ENCODE results near the gene FILIP1L.
"Not testable (repeated sequence)": the region's sequence is repeated elsewhere in the genome, so short reads cannot be mapped to it uniquely, and the experiment has no call there.

FILIP1L gene

DNA sequence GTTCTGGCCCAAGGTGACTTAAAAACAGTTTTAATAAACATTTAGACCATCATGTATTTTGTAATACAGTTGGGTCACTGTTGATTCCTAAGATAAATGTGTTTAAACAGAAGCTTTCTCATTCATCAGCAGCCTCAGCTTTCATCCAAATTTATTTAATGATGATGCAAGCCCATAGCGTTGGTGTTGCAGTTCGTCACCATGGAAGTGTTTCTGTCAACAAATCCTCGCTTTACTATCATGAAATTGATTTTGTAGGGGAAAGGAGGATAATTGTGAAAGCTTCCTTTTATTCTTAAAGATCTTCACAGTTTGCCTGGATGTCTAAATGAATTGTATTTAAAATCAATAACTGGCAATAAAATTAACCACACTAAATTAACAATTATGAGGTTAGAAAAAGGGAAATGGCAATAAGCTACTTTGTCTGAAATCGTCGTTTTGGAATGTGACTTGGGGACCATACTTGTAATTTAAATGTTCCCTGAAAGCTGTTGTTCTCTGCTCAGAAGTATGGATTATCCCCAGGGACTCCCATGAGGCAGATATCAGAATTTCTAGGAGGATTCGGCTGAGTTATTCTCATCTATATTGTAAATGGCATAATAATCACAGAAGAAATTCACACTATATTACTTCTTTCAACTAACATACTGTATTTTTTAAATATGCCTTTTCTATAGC is 267.7 kb downstream of the FILIP1L start:
- DNase-seq (ENCODE audit: low read depth, low spot score), result no peak

DNA sequence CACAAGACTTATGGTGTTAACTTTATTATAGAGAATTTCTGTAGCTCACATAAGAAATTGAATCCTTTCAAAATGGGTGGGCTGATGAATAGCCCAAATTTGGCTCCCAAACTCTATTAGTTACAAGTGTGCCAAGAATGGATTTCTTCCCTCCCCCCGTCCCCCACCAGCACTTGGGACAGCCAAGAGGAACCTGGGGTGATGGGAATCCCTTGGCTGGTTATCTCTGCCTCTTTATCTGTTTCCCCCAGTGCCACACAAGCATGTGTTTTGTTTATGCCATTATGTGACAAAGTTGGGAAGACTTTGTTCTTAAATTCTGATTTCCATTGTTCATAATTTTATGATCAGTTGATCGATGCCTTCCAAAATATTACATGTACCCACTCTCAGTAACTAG is 268.3 kb downstream of the FILIP1L start:
- DNase-seq (ENCODE audit: low read depth, low spot score), result no peak

DNA sequence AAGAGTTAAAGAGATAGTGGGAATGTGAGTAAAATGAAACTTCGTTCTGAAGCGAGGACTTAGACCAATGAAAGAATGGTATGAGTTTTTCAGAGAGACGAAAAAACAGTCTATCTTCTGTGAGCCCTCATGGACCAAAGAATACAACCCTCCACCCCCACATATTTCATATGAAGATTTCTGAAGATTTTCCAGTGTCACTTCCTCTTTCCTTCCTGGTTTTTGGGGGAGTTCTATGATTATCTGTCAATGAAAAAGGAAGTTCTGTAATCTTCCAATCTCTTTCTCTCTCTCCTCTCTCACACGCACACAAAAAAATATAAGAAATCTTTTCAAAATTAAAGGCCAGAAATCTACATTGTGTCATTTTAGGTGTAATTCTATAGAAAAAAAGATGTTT is 269.0 kb downstream of the FILIP1L start:
- no peak for DNase-seq (ENCODE audit: low read depth, low spot score)

DNA sequence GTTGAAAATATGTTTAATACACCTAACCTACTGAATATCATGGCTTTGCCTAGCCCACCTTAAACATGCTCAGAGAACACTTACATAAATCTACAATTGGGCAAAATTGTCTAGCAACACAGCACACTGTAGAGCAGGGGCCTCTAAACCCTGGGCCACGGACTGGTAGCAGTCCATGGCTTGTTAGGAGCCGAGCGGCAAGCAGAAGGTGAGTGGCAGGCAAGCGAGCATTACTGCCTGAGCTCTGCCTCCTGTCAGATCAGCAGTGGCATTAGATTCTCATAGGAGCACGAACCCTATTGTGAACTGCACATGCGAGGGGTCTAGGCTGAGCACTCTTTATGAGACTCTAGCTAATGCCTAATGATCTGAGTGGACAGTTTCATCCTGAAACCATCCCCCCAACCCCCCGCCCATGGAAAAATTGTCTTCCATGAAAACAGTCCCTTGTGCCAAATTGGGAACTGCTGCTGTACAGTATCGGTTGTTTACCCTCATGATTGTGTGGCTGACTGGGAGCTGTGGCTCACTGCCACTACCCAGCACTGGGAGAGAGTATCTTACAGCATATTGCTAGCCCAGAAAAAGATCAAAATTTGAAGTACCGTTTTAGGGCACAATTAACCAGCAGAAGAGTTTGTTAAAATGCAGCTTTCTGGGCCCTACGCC is 270.6 kb downstream of the FILIP1L start:
- DNase-seq (ENCODE audit: low read depth, low spot score), result no peak

DNA sequence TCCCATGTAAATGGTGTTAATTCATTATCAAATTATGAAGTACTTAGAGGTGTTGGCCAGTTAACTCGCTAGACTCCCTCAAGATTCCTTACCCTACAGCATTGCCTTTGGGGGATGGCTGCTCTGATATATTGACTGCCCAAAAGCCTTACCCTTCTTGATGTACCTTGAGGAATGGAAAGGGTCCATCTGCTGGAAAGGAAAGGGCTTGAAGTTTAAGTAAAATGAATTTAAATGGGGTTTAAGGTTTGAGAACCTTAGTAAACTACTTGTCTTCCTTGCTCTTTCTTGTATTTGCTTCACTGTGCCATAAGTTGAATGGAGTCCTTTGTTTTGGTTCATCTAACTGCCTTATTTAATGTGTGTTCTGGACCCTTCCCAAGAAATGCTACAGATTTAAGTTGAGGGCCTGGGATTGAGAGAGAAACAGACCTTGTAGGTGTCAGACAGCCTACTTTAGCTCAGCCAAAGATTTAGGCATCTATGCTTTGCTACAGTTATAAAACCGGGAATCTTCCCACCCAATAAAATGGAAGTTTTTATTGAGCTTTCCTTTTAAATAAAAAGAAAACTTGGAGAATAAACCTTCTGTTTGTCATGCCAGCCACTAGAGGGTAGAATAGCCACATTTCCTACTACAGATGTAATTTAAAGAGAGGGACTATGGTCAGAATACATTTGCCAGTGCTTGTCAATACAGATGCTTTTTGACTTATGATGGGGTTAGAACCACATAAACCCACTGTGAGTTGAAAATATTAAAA is 271.3 kb downstream of the FILIP1L start:
- no peak for DNase-seq (ENCODE audit: low read depth, low spot score)

DNA sequence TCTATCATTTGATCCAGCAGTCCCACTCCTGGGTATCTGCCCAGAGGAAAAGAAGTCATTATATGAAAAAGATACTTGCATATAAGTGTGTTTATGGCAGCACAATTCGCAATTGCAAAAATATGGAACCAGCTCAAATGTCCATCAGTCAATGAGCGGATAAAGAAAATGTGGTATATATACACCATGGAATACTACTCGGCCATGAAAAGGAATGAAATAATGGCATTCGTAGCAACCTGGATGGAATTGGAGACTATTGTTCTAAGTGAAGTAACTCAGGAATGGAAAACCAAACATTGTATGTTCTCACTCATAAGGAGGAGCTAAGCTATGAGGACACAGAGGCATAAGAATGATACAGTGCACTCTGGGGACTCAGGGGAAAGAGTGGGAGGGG is 272.4 kb downstream of the FILIP1L start:
- not testable (repeated sequence) for DNase-seq (ENCODE audit: low read depth, low spot score)

DNA sequence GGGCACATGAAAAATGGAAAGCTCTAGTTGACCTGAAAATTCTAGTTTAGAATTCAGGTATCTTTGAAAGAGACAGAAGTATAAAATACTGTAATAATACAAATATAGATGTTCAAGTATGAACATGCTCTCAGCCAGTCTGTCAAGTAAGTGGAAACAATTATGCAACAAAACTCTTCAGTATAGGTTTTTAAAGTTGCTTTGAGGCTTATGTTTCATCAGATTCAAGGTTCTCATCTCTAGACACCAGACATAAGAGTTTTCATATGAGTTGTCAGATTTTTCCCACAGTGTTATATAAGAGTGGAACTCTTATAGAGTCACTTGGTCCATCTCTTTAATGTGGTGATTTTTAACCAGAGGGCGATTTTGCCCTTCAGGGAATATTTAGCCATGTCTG is 274.7 kb downstream of the FILIP1L start:
- DNase-seq (ENCODE audit: low read depth, low spot score), result no peak

DNA sequence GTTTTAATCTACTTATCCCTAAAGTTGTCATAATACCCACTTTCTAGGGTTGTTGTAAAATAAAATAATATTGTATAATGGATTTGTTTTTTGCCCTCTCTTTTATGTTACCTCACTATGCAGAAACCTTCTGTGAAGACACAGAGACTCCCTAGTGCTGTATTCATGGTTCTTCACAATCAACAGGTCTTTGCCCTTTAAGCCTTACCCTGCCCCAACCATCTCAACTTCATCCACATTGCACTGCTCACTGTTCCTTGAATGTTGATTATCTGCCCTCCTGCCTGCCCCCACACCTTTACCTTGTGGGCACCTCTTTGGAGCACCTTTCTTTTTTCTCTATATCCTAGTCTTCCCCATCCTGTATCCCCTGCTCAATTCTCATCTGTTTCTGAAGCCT is 275.5 kb downstream of the FILIP1L start:
- DNase-seq (ENCODE audit: low read depth, low spot score), result no peak

DNA sequence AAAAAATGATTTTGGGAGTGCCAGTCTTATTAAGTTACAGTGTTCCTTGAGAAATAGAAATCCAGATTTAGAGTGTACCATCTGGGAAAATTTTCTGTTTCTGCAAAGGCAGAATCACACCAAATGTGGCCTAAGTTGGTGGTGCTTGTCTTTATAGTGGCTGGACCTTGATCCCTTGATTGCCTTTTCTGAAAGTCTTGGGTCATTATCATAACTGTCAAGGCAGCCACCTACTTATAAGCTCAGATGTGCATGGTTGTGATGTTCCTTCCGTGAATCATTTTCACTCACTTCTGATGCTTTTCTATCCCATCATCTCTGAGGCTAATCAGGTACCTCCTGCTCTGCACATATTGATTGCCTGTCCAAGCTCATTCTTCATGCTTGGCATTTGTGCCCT is 276.6 kb downstream of the FILIP1L start:
- no peak for DNase-seq (ENCODE audit: low read depth, low spot score)

DNA sequence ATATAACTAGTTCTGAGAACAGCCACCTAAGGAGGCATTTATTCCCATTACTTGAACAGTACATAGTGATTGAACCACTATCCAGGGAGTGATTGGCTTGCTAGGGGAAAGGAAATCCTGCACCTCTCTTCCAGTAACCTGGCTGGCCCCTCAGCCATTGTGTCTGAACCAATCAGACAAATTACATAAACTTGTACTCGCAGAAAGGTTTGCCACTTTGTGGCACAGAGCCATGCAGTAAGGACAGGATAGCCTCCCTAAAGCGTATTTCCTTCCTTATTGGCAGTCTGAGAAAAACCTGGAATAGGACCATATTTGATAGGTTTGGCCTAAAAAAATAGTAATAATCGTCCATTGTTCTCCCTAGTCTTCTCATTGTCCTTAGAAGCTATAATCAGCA is 277.6 kb downstream of the FILIP1L start:
- DNase-seq (ENCODE audit: low read depth, low spot score), result no peak

DNA sequence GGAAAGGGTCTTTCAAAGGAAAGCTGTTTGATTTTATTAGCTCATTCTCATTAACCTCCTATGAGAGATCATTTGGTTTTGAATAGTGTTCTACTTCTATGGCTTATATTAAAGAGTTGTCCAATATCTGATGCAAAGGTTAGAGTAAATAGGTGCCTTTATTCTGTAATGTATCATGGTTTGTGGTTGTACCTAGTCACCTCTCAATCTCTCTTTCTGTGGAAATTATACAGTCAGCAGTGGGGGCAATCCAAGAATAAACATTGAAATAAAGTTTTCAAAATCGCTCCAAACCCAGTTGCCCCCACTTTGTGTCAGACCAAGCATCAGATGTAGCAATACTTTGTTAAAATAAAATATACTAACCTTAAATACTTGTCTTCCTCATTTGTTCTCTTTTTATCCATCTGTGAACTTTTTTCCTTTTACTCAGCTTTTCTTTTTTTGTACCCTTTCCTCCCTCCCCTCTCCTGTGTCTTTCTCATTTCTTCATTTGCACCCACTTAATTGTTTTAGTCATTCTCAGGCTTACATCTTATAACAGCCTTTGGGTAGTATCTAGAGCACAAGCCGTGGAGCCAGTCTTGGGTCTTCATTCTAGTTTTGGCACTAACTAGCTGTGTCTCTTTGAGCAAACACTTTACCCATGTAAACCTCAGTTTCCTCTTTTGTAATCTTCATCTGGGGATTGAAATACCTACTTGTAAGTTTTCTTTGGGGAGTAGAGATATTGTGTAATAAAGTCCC is 279.9 kb downstream of the FILIP1L start:
- DNase-seq (ENCODE audit: low read depth, low spot score), result no peak

DNA sequence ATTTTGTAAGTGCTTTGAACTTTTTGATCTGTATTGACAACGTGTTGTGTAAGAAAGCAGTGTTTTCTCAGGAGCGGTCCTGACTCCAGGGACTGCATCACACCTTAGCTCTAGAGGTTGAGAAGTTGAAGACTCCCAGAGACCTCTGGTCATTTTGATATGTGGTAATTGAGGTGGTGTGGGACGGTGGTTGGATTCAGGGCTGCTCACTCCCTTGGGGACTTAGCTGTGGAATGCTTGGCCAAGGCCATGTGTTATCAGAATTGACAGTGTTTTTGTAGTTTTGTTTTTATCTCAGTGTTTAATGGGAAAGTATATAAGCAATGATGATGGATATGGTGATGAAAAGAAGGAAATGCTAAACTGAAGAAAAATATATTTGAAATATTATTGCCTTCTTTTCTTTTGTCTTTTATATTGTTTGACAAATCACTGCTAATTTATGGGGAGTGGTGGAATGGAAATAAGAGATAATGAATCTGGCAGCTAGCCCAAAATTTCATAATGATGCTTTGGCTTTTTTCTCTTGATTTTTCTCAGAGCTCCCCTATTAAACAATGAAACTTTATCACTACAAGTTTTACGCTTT is 280.6 kb downstream of the FILIP1L start:
- no peak for DNase-seq (ENCODE audit: low read depth, low spot score)

DNA sequence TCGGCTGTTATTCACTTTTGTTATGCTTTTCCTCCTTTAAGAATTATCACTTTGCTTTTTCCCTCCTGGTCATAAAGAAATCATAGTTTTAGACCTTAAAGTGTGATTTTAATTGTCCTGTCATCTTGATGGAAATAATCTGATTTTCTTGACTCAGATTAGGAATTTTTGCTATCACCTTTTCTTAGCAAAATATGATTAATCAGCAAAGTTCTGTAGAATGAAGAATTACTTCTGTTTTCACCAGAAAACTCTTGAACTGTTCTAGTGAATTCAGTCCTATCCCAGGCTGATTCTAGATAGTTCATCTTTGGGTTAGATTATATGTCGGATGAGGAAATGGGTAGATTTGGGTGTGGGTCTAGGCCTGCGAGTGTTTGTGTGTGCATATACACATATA is 284.5 kb downstream of the FILIP1L start:
- no peak for DNase-seq (ENCODE audit: low read depth, low spot score)

DNA sequence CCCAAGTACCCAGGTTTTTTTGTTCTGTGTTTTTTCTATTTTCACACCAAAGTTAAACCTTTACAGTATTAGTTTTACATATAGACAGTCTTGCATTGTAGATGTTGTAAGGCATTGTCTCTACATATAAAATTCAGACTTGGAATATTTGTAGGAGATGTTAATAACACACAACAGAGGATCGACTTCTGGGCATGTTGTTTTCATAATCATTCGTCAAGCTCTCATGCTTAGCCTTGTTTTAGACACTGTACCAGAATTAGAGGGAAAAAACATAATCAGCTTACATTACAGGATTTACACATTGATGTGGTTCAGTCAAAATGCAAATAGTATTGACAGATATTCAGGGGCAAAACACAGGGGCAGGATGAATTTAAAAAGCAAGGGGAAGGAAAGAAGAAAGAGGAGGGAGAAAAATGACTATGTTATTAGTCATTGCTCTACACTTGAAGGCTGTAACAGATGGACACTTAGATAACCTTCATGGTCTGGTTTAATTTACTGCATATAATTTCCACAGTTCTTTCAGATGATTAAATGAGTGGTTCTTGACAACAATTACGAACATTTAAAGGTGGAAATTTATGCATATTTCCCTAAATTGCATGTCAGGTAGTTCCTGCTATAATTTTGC is 289.2 kb downstream of the FILIP1L start:
- DNase-seq (ENCODE audit: low read depth, low spot score), result no peak

DNA sequence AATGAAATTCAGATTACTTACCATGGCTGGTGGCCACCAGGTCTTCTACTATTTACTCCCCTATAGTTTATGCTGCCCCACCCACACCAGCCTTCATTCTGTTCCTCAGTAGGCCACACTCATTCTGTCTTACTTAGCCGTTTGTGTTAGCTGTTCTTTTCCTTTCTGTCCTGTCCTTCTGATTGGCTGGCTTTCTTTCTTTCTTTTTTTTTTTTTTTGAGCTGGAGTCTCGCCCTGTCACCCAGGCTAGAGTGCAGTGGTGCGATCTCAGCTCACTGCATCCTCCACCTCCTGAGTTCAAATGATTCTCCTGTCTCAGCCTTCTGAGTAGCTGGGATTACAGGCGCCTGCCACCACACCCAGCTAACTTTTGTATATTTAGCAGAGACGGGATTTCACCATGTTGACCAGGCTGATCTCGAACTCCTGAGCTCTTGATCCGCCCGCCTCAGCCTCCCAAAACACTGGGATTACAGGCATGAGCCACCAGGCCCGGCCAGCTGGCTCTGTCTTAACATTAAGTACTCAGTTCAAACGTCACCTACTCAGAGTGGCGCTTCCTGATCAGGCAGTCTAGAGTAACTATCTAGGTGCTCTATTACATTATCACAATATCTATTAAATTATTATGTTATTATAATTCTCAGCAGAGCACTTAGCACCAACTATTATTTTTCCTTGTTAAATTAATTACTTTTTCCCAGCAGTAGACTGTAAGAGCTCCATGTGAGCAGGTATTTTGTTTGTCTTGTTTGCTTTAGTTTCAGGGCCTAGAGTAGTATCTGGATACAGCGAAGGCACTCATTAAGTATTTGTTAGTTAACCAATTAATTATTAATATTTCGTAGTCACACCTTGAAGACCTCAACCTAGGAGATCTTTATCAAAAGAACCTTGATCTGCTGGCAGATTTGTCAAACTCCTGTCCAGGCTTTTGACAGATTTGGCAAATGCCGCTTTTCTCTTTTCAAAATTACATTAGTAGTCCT is 290.3 kb downstream of the FILIP1L start:
- DNase-seq (ENCODE audit: low read depth, low spot score), result no peak

DNA sequence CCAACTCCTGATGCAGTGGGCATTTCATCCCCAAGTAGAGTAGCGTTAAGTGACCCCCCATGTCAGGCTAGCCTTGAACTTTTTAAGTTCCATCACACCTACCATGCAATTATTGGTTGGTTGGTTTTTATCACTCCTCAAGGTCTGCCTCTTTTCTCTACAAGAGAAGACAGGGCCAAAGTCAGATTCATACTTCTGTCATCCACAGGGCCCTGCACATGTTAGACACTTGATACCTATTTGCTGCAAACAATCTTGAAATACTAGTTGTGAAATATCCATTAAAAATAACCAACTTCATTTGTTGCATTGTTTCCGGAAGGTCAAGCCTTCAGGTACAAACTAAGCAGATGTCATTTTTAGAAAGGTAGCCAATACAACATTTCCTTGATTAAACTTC is 295.5 kb downstream of the FILIP1L start:
- DNase-seq (ENCODE audit: low read depth, low spot score), result no peak

DNA sequence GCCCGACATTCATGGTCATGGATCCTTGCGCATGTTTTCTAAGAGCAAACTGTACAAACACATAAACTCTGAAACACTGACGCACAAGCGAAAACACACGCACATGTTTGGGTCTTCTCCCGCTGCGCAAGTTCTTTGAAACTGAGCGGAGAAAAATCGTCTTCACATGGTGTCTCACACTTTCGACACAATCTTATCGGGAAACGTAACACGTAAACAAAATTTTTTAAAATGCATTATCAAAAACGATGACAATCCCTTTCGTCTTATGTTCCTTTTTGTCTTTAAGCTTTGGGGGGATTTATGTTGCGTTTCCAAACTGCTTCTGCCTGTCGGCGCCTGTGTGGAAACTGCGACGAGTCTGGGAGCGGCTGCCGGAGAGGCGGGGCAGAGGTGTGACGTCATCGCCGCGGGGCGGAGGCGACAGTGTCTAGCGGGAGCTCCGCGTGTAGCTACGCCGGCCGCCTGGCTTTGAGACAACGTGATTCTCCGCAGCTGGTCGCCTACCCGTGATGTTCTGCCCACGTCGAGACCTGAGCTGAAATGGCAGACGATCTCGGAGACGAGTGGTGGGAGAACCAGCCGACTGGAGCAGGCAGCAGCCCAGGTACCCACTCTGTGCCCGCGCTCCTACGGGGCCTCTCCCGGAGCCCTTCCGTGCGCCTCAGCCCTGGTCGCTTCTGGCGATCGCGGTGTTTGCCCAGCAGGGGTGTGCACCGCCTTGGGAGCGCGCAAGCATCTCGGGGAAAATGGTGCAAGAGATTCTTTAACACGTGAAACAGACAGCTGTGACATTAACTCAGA is 296.7 kb downstream of the FILIP1L start, which contains the start of gene CMSS1:
TSS of gene CMSS1 (plus strand) at position 426 of the 804 bp plus-strand sequence.
- peak; percentile 91 for DNase-seq (ENCODE audit: low read depth, low spot score)

DNA sequence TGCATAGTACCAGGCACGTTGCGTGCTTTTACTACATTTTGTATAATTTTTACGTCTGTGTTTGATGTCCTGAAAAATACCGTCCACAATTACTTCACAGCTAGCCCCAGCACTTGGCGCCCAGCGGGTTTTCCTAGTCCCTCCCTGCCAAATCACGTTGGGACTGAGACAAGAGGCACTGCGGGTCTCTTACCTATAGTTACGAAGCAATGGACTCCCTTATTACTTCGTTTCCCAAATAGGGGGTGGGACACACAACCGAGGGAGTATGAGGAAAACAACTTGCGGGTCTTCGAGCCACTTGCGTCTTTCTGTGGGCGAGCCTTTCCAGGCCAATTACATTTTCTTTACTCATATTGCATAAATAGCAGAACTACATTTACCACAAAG is 297.3 kb downstream of the FILIP1L start:
- DNase-seq (ENCODE audit: low read depth, low spot score), result no peak

DNA sequence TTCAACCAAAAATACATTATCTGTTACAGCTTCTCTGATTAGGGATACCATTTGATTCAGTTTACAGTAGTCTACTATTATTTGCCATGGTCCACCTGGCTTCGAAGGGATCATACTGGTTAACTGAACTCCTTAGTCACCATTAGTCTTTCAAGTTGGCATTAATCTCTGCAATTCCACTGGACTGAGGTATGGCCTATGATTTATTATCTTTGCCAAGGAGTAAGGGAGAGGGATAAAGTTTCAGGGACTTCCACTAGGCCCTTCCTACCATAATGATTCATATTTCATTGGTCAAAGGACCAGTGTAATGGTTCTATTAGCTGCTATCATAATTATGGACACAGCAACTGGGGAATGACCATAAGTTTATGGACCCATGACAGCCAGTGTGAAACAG is 303.9 kb downstream of the FILIP1L start:
- no peak for DNase-seq (ENCODE audit: low read depth, low spot score)
